H1 (cell line): Measurements from ENCODE around the gene TCEAL1. TPM values are rescaled to one million over a fixed set of nuclear protein-coding genes. Genes with fewer than 3 reads are reported as not detected.

Experiments
- ATF2 ChIP-seq: IDR thresholded peaks from 2 replicates; pipeline ENCODE4 v1.6.1; 2012; ENCODE audit warnings: low read length, inconsistent platforms
- ATF3 ChIP-seq: IDR thresholded peaks from 2 replicates; pipeline ENCODE4 v1.6.1; 2011; ENCODE audit warnings: low read depth, mild to moderate bottlenecking, low read length; ENCODE audit not compliant: insufficient read depth
- BCL11A ChIP-seq, 2 experiments: IDR thresholded peaks; one replicate each; pipeline ENCODE4 v1.6.1; 2011; ENCODE audit warnings: low read depth in 2 of 2, low read length in 2 of 2, mild to moderate bottlenecking in 2 of 2
- BRCA1 ChIP-seq: IDR thresholded peaks from 2 replicates; pipeline ENCODE4 v1.6.1; 2012; ENCODE audit warnings: low read depth, low read length, improper control_type of control experiment
- CBX5 ChIP-seq: fragments of 300-800, 300-1000 bp; sonication (generic); IDR thresholded peaks from 2 replicates; pipeline ENCODE4 v1.7.1; 2016; ENCODE audit warnings: antibody characterized with exemption, low read length, low read depth
- CEBPB ChIP-seq: IDR thresholded peaks from 2 replicates; pipeline ENCODE4 v1.6.1; 2012; ENCODE audit warnings: low read depth, low read length
- CTBP2 ChIP-seq: IDR thresholded peaks from 2 replicates; pipeline ENCODE4 v1.7.0; 2011; ENCODE audit warnings: borderline replicate concordance, mild to moderate bottlenecking, moderate library complexity, mixed read lengths, low read length; ENCODE audit not compliant: insufficient read depth, insufficient read length
- E2F6 ChIP-seq: IDR thresholded peaks from 2 replicates; pipeline ENCODE4 v1.6.1; 2012; ENCODE audit warnings: inconsistent platforms
- GABPA ChIP-seq: IDR thresholded peaks from 2 replicates; pipeline ENCODE4 v1.6.1; 2011; ENCODE audit warnings: mild to moderate bottlenecking, low read length, moderate library complexity, borderline replicate concordance; ENCODE audit not compliant: insufficient read depth
- GTF2F1 ChIP-seq: IDR thresholded peaks from 2 replicates; pipeline ENCODE4 v1.6.1; 2012; ENCODE audit warnings: low read depth, low read length, improper control_type of control experiment, borderline replicate concordance
- KDM1A ChIP-seq: fragments of 200-600, 300-600 bp; sonication (generic); IDR thresholded peaks from 2 replicates; pipeline ENCODE4 v1.7.1; 2016; ENCODE audit warnings: mild to moderate bottlenecking, low read length, borderline replicate concordance
- MAX ChIP-seq: IDR thresholded peaks from 2 replicates; pipeline ENCODE4 v1.6.1; 2012; ENCODE audit warnings: inconsistent platforms
- POLR2AphosphoS5 ChIP-seq: IDR thresholded peaks from 2 replicates; pipeline ENCODE4 v1.6.1; 2011; ENCODE audit warnings: low read depth, low read length
- RNF2 ChIP-seq: fragments of 200-900, 300-1000 bp; sonication (generic); IDR thresholded peaks from 2 replicates; pipeline ENCODE4 v1.7.1; 2016; ENCODE audit warnings: borderline replicate concordance, low read depth, mild to moderate bottlenecking, antibody characterized with exemption, low read length; ENCODE audit not compliant: poor library complexity, severe bottlenecking; ENCODE audit errors: missing control alignments
- SIN3A ChIP-seq, 2 experiments: IDR thresholded peaks in 1 of 2; conservative IDR thresholded peaks in 1 of 2; 2 replicates each; pipeline ENCODE4 v1.6.1; 2011 to 2012; ENCODE audit warnings: low read length in 2 of 2, improper control_type of control experiment in 1 of 2, low read depth in 1 of 2, mild to moderate bottlenecking in 1 of 2
- SIRT6 ChIP-seq: IDR thresholded peaks from one replicate; pipeline ENCODE4 v1.7.1; 2012; ENCODE audit warnings: low read length, inconsistent platforms
- SIX5 ChIP-seq: IDR thresholded peaks from 2 replicates; pipeline ENCODE4 v1.6.1; 2011; ENCODE audit warnings: mild to moderate bottlenecking, low read depth, low read length
- YY1 ChIP-seq: IDR thresholded peaks from 2 replicates; pipeline ENCODE4 v1.6.1; 2011; ENCODE audit warnings: low read depth, mild to moderate bottlenecking, low read length
- polyA plus RNA-seq, 7 experiments: library from polyadenylated mRNA; depleted of rRNA in 3 of 7; stranded (reverse) in 5 of 7; unstranded in 2 of 7; fragments of >200 nt in 5 of 7; fragments of 200-250 nt in 2 of 7; gene quantifications; 1 replicate in 5 of 7; 2 replicates in 1 of 7; 4 replicates in 1 of 7; pipeline versions ENCODE4 v1.2.1 to v1.2.3, GENCODE V29; 2011 to 2013; ENCODE audit warnings: missing spikeins in 2 of 7, mixed read lengths in 2 of 7
- total RNA-seq: library from RNA; stranded (reverse); fragmentation: NEBNext Ultra II Directional; extraction: Animal tissue kit (Norgen Biotek cat#: 25700); gene quantifications from 2 replicates; pipeline ENCODE4 v1.2.1, GENCODE V29; 2021

TCEAL1 gene
- total and polyA plus RNA-seq, 2 of the 8 experiments (the other 6 are each of a cell fraction or from before 2014, with no cell fraction given): 3.9 to 4.1 TPM

- no peak for TF ChIP-seq SIRT6
- TF ChIP-seq KDM1A: no peak
- no peak for TF ChIP-seq CBX5
- TF ChIP-seq ATF2: no peak
- TF ChIP-seq GTF2F1: no peak
- peak; percentile 55 for TF ChIP-seq MAX
- no peak for TF ChIP-seq CTBP2
- TF ChIP-seq CEBPB: no peak
- TF ChIP-seq POLR2AphosphoS5: 0 out of 2 replicates have a peak, but pooled peaks have one; percentile 1
- no peak for TF ChIP-seq BCL11A (IDR thresholded peaks at IDR 0.05; ENCODE audit: low read depth in 2 of 2, low read length in 2 of 2)
- no peak for TF ChIP-seq E2F6
- no peak for TF ChIP-seq BRCA1
- no peak for TF ChIP-seq SIX5
- TF ChIP-seq SIN3A (conservative IDR thresholded peaks at IDR 0.05 in 1 of 2, IDR thresholded peaks at IDR 0.05 in 1 of 2; ENCODE audit: low read depth in 1 of 2, low read length in 2 of 2): peak in 1 of 2 experiments; percentile 39; a peak in 2 of 4 replicates
- no peak for TF ChIP-seq RNF2
- TF ChIP-seq GABPA: no peak
- TF ChIP-seq YY1: no peak
- no peak for TF ChIP-seq ATF3
Measured at GRCh38 chrX:103629318-103630170, 769 bp downstream of the TCEAL1 start (continued).
